ENCODE results near the gene CCL5.

CCL5 gene

DNA sequence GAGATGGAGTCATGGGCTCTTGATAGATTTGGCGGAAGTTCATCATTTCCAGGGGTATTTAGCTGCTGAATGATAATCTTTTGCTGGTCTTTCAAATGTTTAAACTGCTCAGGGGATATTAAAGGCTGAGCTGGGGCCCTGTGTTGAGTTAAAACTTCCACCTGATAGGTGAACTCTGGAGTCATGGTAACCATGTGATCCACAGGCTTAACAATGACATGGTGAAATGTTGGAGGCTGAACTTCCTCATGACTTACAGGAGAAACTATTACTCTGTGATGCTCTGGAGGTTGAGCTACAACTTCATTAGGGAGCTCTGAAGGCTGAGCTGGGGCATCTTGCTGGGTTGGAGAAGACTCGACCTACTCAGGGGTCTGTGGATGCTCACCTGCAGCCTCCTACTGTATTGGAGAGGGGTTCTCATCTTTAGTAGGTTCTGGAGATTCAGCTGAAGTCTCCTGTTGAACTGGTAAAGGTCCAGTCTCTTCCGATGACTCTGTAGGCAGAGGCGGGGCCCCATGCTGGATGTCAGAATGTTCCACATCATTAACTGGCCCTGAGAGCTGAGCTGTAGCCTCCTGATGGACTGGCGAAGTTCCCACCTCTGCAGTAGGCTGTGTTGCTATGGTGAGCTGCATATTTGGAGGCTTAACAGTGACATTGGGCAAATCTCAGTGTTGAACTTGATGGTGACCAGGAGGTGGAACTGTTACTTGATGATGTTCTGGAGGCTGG lies 26.2 kb upstream of the CCL5 start:
- TF ChIP-seq, protein P1, sequence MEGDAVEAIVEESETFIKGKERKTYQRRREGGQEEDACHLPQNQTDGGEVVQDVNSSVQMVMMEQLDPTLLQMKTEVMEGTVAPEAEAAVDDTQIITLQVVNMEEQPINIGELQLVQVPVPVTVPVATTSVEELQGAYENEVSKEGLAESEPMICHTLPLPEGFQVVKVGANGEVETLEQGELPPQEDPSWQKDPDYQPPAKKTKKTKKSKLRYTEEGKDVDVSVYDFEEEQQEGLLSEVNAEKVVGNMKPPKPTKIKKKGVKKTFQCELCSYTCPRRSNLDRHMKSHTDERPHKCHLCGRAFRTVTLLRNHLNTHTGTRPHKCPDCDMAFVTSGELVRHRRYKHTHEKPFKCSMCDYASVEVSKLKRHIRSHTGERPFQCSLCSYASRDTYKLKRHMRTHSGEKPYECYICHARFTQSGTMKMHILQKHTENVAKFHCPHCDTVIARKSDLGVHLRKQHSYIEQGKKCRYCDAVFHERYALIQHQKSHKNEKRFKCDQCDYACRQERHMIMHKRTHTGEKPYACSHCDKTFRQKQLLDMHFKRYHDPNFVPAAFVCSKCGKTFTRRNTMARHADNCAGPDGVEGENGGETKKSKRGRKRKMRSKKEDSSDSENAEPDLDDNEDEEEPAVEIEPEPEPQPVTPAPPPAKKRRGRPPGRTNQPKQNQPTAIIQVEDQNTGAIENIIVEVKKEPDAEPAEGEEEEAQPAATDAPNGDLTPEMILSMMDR (IDR thresholded peaks at IDR 0.05), result no peak

GRCh38 chr17:35903451-35903850 lies 23.3 kb upstream of the CCL5 start:
- TF ChIP-seq, protein P1 (IDR thresholded peaks at IDR 0.05), result no peak

GRCh38 chr17:35901631-35902175 lies 21.5 kb upstream of the CCL5 start:
- TF ChIP-seq, protein P1 (IDR thresholded peaks at IDR 0.05), result no peak

- TF ChIP-seq, protein P1 (IDR thresholded peaks at IDR 0.05), result no peak
Observed at GRCh38 chr17:35900708-35901480, 20.7 kb upstream of the CCL5 start.

GRCh38 chr17:35900280-35900679 lies 20.1 kb upstream of the CCL5 start:
- TF ChIP-seq, protein P1 (IDR thresholded peaks at IDR 0.05), result no peak

DNA sequence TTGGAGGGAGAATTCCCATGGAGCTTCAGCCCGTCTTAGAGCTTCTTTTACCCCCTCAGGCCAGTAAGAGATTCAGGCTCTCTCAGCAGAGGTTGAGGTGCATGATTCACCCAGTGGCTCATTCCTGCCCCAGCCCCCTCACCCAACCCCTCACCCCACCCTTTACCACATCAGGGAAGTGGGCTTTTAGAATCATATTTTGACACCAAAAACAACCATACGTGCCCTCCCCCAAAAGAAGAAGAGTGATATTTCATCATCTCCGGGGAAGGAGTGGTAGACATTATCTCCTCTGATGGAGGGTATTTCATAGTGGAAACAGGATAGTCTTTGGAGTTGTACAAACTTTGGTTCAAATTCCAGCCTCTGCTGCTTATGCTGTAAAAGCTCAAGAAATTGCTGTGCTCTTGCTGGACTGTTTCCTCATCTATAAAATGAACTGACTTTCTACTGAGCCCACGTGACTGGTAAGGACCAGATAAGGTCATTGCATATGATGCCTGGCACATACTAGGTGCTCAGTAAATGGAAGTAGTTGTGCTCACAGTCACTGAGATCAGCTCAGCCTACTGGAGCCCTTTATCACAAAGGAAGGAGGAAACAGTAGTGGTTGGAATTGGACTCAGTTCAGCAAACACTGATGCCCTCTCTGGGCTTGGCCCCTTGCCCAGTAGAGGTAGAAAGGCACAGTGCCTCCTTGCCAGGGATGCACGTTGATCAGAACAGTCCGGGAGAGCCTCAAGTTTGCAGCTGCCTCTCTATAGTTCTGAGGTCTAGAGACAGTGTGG lies 18.3 kb upstream of the CCL5 start:
- TF ChIP-seq, protein P1 (IDR thresholded peaks at IDR 0.05), result no peak
